Mesothelial cell of epicardium (in vitro differentiated cells): ENCODE results near the gene GGTLC2. TPM values are rescaled to one million over a fixed set of nuclear protein-coding genes. Genes with fewer than 3 reads are reported as not detected.

Source experiments
- DNase-seq, 2 experiments: peaks; one replicate each; pipeline ENCODE4 v3.0.0; 2021; ENCODE audit warnings: low spot score in 2 of 2; ENCODE audit not compliant: unreplicated experiment in 2 of 2
- H3K27ac Mint-ChIP-seq: 2 replicates; pipeline ENCODE4 v1.8.0; 2021; ENCODE audit warnings: mixed read lengths
- H3K27me3 Mint-ChIP-seq: 2 replicates; pipeline ENCODE4 v1.8.0; 2021; ENCODE audit warnings: low read depth, mixed read lengths
- H3K36me3 Mint-ChIP-seq: 2 replicates; pipeline ENCODE4 v1.8.0; 2021; ENCODE audit warnings: mixed read lengths
- H3K4me1 Mint-ChIP-seq: 2 replicates; pipeline ENCODE4 v1.8.0; 2021; ENCODE audit warnings: mixed read lengths
- H3K4me3 Mint-ChIP-seq: 2 replicates; pipeline ENCODE4 v1.8.0; 2021; ENCODE audit warnings: mild to moderate bottlenecking, moderate library complexity, mixed read lengths
- H3K9me3 Mint-ChIP-seq: 2 replicates; pipeline ENCODE4 v1.8.0; 2021; ENCODE audit warnings: mixed read lengths
- CTCF ChIP-seq: fragments of 200-600 bp; sonication (generic); IDR thresholded peaks from one replicate; pipeline ENCODE4 v1.5.0; 2021; ENCODE audit warnings: antibody characterized with exemption; ENCODE audit not compliant: unreplicated experiment
- total RNA-seq: library from RNA; stranded (reverse); gene quantifications from 3 replicates; pipeline ENCODE4 v1.2.1, GENCODE V29; 2021

The GGTLC2 gene
- total RNA-seq, 1 donor from 2014 or later = not detected

- H3K27me3 Mint-ChIP-seq = peaks cover 28% of the 10 kb centered on the region
- DNase-seq = no peak
- no peak overlapping the region for H3K27ac Mint-ChIP-seq
Observed at GRCh38 chr22:22655452-22656290, 11.3 kb downstream of the GGTLC2 start.

GRCh38 chr22:22657712-22658111, 13.3 kb downstream of the GGTLC2 start:
- Mint-ChIP-seq H3K9me3 (no peaks in the 10 kb centered on the region), H3K36me3 (no peaks in the 10 kb centered on the region), H3K4me3 (no peak overlapping the region), H3K27me3 (peaks cover 43% of the 10 kb centered on the region), H3K4me1 (peaks cover 2% of the 10 kb centered on the region), H3K27ac (no peak overlapping the region)
- DNase-seq = no peak
- no peak for TF ChIP-seq CTCF

More at GRCh38 chr22:22655452-22656290, 11.3 kb downstream of the GGTLC2 start:
- Mint-ChIP-seq H3K4me3 (no peak overlapping the region), H3K9me3 (no peaks in the 10 kb centered on the region), H3K36me3 (no peaks in the 10 kb centered on the region), H3K4me1 (peaks cover 15% of the 10 kb centered on the region)
- no peak for TF ChIP-seq CTCF

DNA sequence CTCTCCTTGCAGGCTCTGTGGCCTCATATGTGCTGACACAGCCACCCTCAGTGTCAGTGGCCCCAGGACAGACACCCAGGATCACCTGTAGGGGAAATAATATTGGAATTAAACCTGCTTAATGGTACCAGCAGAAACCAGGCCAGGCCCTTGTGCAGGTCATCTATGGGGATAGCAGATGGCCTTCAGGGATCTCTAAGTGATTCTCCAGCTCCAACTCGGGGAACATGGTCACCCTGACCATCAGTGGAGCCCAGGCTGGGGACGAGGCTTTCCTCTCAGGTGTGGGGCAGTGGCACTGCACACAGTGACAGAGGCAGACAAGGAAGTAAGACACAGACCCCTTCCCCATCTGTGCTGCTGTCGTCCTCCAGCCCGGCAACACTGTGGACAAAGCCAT, 16.9 kb downstream of the GGTLC2 start:
- no peaks in the 10 kb centered on the region for H3K36me3 Mint-ChIP-seq
- H3K9me3 Mint-ChIP-seq = no peaks in the 10 kb centered on the region
- H3K27me3 Mint-ChIP-seq = peaks cover 75% of the 10 kb centered on the region
- H3K4me3 Mint-ChIP-seq = no peak overlapping the region
- DNase-seq = no peak
- no peak for TF ChIP-seq CTCF
- no peaks in the 10 kb centered on the region for H3K4me1 Mint-ChIP-seq
- no peak overlapping the region for H3K27ac Mint-ChIP-seq

DNA sequence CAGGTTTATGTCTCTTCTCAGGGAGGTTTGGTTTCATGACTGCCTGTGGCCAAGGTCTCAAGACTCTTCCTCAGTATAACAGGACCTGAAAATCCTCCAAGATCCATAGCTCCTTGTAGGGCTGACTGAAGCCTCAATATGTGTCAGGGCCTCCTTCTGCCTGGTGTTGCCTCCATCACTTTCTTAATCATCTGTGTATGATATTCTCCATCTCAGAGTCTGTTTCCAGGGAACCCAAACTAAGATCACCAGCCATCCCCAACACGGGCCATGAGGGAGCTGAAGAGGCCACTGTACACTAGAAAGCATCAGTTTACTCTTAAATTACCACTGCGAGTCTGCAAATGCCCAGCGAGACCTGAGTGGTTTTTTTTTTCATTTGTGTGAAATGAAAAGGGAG, 17.7 kb downstream of the GGTLC2 start:
- Mint-ChIP-seq H3K4me3 (no peak overlapping the region), H3K9me3 (no peaks in the 10 kb centered on the region), H3K27me3 (peaks cover 77% of the 10 kb centered on the region), H3K27ac (no peak overlapping the region), H3K4me1 (no peaks in the 10 kb centered on the region), H3K36me3 (no peaks in the 10 kb centered on the region)
- no peak for DNase-seq
- no peak for TF ChIP-seq CTCF

GRCh38 chr22:22663861-22664800, 19.7 kb downstream of the GGTLC2 start:
- DNase-seq = no peak
- Mint-ChIP-seq H3K27ac (no peak overlapping the region), H3K4me1 (no peaks in the 10 kb centered on the region), H3K36me3 (no peaks in the 10 kb centered on the region), H3K4me3 (no peak overlapping the region), H3K27me3 (peaks cover 65% of the 10 kb centered on the region), H3K9me3 (no peaks in the 10 kb centered on the region)
- no peak for TF ChIP-seq CTCF
